NCI-H2227 (cell line): Measurements from ENCODE around the gene CYB5R2.
"Not testable (repeated sequence)": the region's sequence is repeated elsewhere in the genome, so short reads cannot be mapped to it uniquely, and the experiment has no call there.

ENCODE experiments used
- DNase-seq: peaks from one replicate; lab custom pipeline; 2025; ENCODE audit not compliant: unreplicated experiment; lab: John Stamatoyannopoulos, UW

Gene CYB5R2

DNA sequence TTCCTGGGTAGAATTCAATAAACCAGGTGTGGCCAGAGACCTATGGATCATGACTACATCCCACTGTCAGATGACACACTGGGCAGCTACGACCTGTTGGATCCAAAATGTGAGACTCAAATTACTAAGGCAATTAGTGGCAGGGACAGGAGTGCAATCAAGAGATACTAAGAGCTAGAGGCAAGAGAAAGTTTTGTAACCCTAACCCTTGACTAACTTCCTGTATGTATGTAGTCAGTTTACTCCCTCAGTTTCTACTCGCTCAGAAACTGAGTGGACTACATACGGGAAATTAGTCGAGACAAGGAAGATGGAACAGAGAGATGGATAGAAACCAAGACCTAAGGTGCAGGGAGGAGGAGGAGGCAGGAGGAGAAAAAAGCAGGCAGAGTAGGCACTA, 2.7 kb downstream of the CYB5R2 start:
- DNase-seq: no peak

DNA sequence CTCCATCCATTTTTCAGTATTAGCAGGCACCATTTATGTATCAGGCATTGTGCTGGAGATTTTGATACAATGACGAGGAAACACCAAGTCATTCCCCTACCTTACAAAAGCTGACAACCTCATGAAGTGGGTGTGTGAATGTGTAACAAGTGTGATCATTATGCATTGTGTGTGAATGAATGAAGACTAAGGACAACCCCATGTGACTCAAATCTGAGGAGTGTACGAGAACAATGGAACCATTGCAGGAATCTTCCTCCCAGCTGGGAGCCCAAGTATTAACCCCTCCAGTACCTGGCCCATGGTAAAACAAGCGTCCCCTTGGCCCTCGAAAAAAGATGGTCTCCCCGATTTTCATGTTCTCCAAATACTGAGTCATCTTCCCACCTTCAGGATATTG, 4.4 kb downstream of the CYB5R2 start:
- no peak for DNase-seq

DNA sequence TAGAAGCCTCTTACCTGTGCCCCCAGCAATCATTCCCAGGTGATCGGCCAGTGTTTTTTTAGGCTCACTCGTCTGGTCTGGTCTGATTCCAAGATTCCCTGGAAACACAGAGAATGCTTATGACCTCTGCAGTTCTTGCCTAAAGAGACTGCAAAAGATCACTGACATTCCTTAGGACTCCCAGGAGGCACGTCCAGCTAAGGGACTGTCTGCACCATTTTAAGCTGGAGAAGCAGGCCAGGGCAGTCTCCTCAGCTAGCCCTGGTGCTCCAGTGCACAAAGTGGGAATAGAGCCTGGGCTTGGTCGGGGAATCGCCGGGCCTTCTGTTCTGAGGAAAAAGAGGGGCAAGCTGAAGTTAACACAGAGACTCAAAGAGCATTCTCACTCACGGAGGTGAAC, 4.8 kb downstream of the CYB5R2 start:
- no peak for DNase-seq

DNA sequence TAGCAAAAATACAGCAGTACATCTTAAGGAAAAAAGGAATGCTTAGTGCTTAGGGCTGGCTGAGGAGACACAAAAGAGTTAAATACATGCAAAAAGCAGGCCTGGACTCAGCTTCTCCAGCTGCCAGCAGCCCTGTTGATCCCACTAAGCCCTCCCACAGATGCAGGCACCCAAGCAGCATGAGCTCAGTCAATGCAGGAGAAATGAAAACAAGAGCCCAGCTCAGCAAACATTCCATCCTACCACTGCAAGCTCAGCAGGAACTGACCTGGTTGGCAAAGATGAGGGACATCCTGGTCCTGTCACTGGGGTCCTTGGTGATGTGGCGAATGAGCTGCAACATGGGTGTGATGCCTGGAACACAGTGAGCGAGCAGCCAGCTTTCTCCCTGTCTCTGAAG, 5.8 kb downstream of the CYB5R2 start:
- DNase-seq: no peak

DNA sequence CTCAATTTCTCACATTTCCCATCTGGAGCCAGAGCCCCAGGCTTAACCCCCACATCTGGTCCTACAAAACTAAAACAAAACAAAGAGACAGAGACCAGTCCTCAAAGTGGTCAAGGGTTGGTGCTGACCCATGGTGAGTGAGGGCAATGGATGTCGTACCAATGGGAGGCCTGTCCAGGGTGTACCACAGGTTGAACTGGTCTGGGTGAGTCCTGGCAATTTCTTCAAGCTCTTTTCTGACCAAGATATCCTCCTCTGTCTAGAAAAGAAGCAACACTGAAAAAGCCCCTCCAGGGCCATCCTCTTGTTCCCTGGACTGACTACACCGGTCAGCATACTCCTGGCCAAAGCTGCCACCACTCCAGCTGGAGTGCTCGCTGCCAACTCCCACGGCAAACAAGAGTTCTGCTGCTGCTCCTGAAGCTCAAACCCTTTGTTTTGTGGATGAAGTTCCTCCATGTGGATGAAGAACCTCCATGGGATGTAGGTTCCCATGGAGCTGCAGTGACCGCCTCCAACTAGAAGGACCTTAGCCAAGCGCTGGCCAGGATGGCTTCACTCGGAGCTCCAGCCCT, 6.9 kb downstream of the CYB5R2 start:
- DNase-seq: no peak

DNA sequence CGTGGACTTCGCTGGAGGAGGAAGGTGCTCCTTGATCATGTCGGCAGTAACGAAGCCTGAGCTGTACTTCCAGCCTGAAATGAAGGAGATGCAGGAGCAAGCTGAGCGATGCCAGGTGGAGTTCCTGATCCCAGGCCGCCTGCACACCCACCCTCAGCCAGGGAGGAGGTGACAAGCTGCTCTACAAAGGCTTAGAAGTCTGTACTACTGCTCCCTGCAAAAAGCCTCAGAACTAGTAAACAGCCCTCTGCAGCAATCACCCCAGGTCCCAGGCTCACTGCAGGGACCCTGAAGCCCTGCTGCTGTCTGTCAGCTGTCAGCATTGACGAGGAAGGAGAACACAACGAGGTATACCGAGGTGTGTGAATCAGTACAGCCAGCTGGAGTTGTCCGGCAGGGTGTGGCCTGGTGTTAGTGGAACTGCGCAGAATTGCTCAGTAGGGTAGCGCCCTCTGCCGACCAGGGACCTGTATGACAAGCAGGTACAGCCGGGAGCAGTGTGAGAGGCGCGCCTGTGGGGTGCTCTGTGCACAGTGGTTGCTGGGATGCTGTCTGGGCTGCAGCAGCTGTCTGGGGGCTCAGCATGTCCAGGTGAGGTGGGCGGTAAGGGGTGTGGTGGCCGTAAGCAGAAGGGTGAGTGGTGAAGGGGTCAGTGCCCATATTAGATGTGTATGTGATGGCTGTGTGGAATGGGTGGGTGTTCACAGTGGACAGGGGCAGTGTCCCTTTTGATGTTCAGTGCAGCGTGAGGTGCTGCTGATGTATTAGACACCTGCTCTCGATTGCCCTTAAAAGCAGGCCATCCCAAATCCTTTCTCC, 7.6 kb downstream of the CYB5R2 start:
- DNase-seq: peak; percentile 31

DNA sequence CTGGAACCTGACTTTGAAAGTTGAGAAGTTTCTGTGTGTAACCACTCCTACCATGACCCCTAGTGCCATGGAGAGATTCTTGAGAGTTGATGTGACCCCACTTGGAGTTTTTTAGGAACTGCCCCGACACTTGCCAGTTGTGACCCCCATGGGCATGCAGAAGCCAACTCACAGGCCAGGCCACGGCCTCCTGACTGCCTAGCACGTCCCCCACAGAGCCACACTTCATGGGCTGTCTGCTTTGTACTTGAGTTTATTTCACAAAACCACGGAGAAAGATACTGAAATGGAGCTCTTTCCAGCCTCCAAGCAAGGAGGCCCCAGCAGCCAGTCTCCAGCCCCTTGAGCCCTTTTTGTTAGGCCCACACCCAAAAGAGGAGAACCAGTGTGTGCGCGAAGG, 8.4 kb downstream of the CYB5R2 start:
- no peak for DNase-seq

DNA sequence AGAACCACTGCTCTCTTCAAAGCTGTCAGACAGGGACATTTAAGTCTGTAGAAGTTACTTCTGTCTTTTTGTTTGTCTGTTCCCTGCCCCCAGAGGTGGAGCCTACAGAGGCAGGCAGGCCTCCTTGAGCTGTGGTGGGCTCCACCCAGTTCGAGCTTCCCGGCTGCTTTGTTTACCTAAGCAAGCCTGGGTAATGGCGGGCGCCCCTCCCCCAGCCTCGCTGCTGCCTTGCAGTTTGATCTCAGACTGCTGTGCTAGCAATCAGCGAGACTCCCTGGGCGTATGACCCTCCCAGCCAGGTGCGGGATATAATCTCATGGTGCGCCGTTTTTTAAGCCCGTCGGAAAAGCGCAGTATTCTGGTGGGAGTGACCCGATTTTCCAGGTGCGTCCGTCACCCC, 9.8 kb downstream of the CYB5R2 start:
- DNase-seq: not testable (repeated sequence)

DNA sequence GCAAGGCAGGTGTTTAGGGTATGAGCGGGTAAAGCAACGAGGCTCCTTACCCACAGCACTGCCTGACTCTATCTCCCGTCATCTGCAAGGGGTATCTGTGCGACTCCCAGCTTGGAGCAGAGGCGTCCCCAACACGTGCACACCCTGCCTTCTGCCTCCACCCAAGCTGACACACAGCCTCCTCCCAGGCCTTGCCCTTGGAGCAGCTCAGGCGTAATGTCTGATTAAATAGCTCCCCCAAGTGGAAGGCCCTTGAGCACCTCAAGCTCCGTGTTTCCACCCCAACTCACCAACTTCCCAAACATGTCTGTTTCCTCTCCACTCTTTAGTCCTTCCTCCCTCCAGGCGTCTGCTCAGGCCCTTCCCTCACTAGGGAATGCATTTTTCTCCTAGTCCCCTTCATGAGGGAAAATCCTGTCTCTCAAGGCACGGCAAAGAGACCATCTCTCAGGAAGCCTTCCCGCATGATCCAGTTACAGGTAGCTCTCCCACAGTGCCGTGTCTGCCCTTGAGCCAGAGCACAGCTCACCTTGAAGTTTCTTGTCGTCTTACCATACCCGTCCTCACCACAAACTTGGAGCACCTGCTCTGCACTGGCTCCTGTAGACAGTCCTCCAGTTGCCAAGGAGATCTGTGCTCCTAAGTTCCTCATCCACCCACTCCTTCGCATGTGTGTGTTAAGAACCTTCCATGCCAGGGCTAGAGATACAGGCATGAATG, 15.8 kb downstream of the CYB5R2 start:
- DNase-seq: peak; percentile 7

DNA sequence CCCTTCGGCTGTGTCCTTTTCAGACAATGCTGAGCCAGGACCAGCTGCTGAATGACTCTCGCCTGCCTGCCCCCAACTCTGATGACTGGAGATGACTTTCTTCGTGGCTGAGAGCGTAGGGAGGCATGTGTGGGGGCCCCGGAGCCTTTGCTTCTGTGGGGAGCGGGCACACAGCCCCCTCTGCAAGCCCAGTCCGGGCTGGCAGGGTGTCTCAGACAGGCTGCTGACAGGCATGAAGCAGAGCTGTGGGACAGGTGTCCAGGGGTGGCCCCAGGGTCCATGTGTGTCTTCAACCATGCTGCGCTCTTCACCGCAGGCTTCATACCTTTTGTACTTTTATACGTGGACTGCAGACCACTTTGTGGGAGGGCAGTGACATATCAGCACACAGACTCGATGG, 16.6 kb downstream of the CYB5R2 start:
- no peak for DNase-seq

DNA sequence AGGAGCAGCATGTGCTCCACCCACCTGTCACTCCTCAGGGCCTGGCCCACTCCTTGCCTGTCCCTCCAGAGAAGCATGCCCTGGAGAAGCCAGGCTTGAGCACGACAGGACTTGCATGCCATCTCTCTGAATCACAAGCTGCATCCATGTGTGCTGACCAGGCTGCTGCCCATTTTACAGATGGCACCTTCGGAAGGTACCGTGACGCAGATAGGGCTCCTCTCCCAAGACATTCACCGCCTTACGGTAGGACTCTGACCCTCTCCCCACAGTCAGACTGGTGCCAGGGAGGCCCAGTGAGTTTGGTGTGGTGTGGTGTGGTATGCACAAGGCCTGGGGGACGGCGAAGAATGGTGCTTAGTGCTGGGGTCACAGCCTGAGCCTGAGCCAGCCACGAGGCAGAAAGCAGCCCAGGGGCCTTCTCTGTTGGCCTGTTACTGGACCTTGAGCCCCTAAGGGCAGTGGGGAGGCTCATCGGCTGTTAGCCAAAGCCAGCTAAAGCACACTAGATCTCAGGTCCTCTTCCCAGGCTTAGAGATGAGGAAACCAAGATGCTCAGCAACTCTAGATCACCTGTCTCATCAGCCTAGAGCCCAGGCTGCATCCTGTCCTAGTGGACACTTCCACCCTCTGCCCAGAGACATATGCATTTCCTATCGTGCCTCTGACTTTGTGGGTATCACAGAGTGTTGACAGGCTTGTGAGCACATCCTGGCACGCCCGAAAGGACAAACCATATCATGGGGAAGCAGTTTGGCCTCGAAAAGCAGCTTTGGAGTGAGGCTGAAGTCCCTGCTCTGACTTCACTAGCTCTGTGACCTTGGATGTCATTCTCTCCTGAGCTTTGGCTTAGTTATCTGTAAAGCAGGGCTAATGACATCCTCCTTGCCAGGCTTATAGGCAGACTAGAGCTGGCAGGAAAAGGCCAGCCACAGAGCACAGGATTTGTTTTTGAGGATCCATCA, 17.8 kb downstream of the CYB5R2 start:
- no peak for DNase-seq

DNA sequence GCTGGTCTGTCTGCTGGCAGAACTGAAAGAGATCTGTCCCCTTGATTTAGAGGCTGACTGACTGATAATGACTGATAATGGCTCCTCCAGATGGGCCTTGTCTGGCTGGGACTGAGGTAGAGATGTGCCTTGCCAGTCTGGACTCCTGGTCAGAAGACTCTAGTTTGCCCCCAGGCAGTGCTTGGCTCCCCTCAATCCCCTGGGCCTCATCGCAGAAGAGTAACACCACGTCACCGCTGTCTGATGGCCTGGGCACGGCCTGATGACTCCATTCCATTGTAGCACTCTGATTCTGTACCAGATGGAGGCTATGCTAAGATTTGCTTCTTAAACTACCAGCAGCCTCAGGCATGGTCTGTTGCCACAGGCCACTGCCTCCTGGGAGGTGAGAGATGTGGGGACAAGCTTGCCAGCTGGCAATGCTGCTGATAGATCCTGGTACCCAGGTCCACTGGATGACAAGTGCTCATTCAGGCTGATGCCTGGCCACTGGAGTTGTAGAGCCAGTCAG, 19.1 kb downstream of the CYB5R2 start:
- DNase-seq: no peak

DNA sequence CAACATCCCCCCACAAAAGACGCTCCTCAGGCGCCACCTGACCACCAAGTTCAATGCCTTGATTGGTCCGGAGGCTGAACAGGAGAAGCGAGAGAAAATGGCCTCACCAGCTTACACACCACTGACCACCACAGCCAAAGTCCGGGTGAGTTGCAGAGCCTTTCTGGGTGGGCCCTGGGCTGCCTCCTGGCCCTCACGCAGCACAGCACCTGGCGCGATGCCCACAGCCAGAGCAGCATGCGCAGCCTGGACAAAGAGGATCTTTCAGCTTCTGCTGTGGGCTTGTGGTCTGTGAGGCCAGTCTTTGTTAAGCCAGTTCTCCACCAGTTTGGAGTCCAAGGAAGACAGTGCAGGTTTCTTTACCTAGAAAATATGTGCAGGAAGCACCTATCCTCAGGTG, 21.6 kb downstream of the CYB5R2 start:
- DNase-seq: no peak

DNA sequence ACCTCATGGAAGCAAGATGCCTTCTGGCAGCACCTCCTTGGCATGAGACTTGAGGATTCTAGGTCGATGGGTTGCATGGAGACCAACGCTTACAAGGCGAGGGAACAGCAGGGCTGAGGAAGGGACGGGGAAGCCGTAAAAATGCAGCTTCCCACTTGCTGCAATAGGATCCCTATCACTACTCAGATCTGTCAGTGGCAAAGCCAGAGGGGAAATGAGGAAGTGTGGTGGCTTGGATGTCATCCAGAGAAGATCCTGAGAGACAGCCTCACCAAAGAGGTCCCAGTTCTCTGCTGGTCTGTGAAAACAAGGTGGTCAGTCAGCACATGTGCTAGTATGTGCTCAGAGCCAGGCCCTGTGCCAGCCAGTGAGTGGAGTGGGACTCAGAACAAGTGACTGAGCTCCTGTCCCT, 22.2 kb downstream of the CYB5R2 start:
- no peak for DNase-seq

DNA sequence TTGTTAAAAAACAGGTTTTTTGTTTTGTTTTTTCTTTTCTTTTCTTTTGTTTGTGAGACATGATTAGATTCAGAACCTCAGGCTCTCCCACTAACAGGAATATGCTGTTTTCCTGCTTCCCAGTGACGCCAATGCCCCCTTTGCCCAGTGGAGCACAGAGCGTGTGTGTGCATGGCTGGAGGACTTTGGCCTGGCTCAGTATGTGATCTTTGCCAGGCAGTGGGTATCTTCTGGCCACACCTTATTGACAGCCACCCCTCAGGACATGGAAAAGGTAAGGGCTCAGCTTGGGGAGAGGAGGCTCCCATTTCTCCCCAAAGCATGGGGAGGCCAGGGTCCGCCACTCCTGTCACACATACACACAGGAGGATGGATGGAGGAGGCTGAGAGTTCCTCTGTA, 25.0 kb downstream of the CYB5R2 start:
- no peak for DNase-seq

DNA sequence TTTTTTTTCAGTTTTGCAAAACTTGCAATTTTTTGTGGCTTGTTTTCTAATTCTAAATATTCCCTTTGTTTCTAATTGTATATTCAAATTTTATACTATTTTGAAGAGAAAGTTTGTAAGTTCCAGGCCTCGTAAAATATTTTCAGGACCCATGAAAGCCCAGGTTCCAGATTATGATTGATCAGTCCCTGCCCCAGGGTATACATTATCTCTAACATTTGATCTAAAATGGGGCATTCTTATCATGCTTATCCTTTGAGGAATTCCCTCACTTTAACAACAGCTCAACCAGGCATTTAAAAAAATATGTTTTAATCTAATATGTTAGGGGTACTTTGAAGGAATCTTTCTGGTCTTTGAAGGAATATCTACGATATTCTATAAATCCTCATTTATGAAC, 26.4 kb downstream of the CYB5R2 start:
- DNase-seq: no peak

DNA sequence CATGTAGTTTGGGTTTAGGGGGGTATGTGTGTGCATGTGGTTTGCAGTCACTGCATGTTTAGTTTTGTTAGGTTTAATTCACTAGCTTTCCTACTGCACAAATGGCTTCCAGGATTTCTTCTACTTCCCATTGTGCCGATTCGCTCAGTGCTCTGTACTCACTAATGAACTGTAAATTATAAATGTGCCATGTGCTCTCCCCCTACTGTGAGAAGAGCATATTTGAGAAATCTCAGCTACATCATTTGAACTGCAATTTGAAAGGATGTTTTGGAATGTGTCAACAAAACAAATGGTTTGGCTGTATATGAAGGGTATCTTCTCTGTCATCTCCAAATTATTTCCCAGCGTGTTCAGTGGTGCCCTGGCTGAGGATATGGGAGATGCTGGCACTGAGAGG, 28.1 kb downstream of the CYB5R2 start:
- no peak for DNase-seq

DNA sequence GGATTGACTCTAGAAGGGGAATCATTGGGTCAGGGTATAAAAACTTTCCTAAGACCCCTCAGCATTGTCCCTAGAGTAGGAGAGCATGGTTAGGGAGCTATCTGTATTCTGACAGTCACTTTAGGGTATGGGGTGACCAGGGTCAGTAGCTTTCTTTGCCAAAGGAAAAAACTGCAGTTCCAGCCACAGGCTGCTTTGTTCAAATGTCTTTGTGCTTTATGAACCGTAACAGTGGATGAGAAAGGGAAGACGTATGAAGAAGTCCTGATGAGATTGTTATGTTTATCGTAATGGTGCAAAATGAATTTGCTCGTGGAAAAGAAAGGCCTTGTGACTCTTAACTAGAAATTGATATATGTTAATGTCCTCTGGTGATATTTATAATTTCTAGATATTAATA, 30.0 kb downstream of the CYB5R2 start:
- DNase-seq: no peak

DNA sequence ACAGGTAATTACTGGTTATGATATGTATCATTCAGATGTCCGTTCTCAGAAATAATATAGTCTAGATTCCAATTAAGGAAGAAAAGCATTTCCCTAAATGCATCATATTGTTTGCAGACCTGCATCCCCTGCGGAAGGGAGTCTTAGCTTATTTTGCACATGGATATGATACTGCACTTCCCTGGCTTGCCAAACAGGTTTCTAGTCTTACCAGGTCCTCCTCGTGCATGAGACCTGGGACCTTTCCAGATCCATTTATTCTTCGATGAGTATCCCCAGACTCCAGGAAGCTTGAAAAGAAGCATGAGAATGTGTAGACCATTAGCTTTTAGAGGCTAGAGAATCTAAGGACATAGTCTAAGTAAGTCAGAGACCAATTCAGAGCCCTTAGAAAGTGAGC, 30.6 kb downstream of the CYB5R2 start:
- DNase-seq: no peak

DNA sequence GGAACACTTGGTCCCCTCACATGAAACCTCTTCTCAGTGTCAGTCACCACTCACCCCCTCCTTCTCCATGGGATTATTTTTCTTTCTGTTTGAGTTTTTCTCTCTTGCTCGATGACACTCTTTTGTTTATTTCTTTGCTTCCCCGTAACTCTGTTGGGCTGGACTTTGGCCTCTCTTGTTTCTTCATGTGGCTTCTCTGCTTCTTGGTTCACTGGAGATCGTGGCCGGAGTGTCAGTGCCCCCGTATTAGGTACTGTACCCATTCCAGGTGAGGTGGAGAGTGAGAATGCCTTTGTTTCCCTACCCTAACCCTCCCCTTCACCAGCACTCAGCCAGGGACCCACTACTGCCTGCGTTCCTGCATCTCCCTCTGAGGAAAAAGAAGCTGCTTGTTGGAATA, 32.5 kb downstream of the CYB5R2 start:
- DNase-seq: no peak

DNA sequence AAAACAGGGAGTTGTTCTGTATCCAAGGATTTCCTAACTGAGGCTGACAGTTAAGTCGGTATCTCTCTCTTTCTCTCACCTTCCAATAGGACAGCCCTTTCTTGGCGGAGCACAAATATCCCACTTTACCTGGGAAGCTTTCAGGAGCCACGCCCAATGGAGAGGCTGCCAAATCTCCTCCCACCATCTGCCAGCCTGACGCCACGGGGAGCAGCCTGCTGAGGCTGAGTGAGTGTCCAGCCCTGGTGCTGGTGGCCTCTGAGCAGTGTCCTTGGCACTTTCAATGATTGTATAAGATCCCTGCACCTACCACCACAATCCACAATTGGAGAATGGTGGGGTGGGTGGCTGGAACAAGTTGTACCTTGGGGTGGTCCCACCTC, 33.7 kb downstream of the CYB5R2 start:
- no peak for DNase-seq
